NCI-H2081 treated with DMSO at 0.1 percent for 48 hours (cell line): ENCODE measurements around the gene SPPL2C.

ENCODE experiments used
- DNase-seq: peaks from one replicate; lab custom pipeline; 2025; lab: John Stamatoyannopoulos, UW

The SPPL2C gene

GRCh38 chr17:45833920-45834319 lies 10.8 kb upstream of the SPPL2C start:
- DNase-seq = no peak

GRCh38 chr17:45834471-45835396 lies 9.9 kb upstream of the SPPL2C start:
- DNase-seq = no peak

- no peak for DNase-seq
Observed at GRCh38 chr17:45835481-45835880, 9.2 kb upstream of the SPPL2C start.

GRCh38 chr17:45836047-45837044 lies 8.3 kb upstream of the SPPL2C start:
- no peak for DNase-seq

- DNase-seq = no peak
Observed at GRCh38 chr17:45837187-45837586, 7.5 kb upstream of the SPPL2C start.

GRCh38 chr17:45837603-45838002 lies 7.1 kb upstream of the SPPL2C start:
- DNase-seq = no peak

GRCh38 chr17:45838751-45839295 lies 5.9 kb upstream of the SPPL2C start:
- DNase-seq = no peak

- DNase-seq = no peak
Observed at GRCh38 chr17:45839442-45839841, 5.2 kb upstream of the SPPL2C start.

- no peak for DNase-seq
Observed at GRCh38 chr17:45841186-45841585, 3.5 kb upstream of the SPPL2C start.

GRCh38 chr17:45841883-45842525 lies 2.7 kb upstream of the SPPL2C start:
- no peak for DNase-seq

GRCh38 chr17:45843722-45844121 lies 959 bp upstream of the SPPL2C start:
- DNase-seq = no peak

GRCh38 chr17:45845376-45846185 lies 900 bp downstream of the SPPL2C start:
- DNase-seq = no peak

GRCh38 chr17:45846223-45846622 lies 1.5 kb downstream of the SPPL2C start:
- DNase-seq = no peak

- DNase-seq = no peak
Observed at GRCh38 chr17:45846646-45847045, 2.0 kb downstream of the SPPL2C start.

GRCh38 chr17:45847101-45847500 lies 2.4 kb downstream of the SPPL2C start:
- no peak for DNase-seq

GRCh38 chr17:45847747-45848146 lies 3.1 kb downstream of the SPPL2C start:
- no peak for DNase-seq

- no peak for DNase-seq
Observed at GRCh38 chr17:45848405-45848804, 3.7 kb downstream of the SPPL2C start.

- DNase-seq = no peak
Observed at GRCh38 chr17:45848868-45849535, 4.3 kb downstream of the SPPL2C start.

- no peak for DNase-seq
Observed at GRCh38 chr17:45849536-45849990, 4.9 kb downstream of the SPPL2C start.

GRCh38 chr17:45850011-45850410 lies 5.3 kb downstream of the SPPL2C start:
- no peak for DNase-seq
